Left lung (tissue), 10 donors: ENCODE measurements around the gene PLCD4. TPM values are rescaled to one million over a fixed set of nuclear protein-coding genes. Genes with fewer than 3 reads are reported as not detected.

Experiments used
- ATAC-seq: fragments of 200-7000 bp; cut with Tn5 transposase; one replicate; pipeline ENCODE4 v1.9.1; 2020; ENCODE audit warnings: moderate library complexity
- DNase-seq, 4 donors: peaks; one replicate each; pipeline ENCODE4 v3.0.0-alpha.2; 2013 to 2020
- H3K27ac ChIP-seq, 2 donors: fragments of 200-600 bp; sonication (generic) in 1 of 2; one replicate each; pipeline versions ENCODE4 v1.5.0 to v1.8.0; 2020 to 2021
- H3K27me3 ChIP-seq, 2 donors: fragments of 200-600 bp; sonication (generic) in 1 of 2; one replicate each; pipeline versions ENCODE4 v1.5.0 to v1.8.0; 2020 to 2021
- H3K36me3 ChIP-seq, 2 donors: fragments of 200-600 bp; sonication (generic) in 1 of 2; one replicate each; pipeline versions ENCODE4 v1.5.0 to v1.8.0; 2020 to 2021
- H3K4me1 ChIP-seq, 2 donors: fragments of 200-600 bp; one replicate each; pipeline ENCODE4 v1.8.0; 2021
- H3K4me3 ChIP-seq, 2 donors: fragments of 200-600 bp; sonication (generic) in 1 of 2; one replicate each; pipeline versions ENCODE4 v1.5.0 to v1.8.0; 2020 to 2021; ENCODE audit warnings: mild to moderate bottlenecking in 1 of 2
- H3K9me3 ChIP-seq, 2 donors: fragments of 200-600 bp; sonication (generic) in 1 of 2; one replicate each; pipeline versions ENCODE4 v1.5.0 to v1.8.0; 2020 to 2021
- CTCF ChIP-seq, 2 donors: fragments of 200-600 bp; sonication (generic) in 1 of 2; IDR thresholded peaks; one replicate each; pipeline versions ENCODE4 v1.5.0 to v1.8.0; 2021; ENCODE audit warnings: antibody characterized with exemption in 2 of 2
- intact Hi-C, 2 donors: fragments of 100-400 bp; cut with DNase I; formaldehyde crosslinking; loops; one replicate each; pipeline versions ENCODE4 v1.11.2 to v1.14.2; 2022
- polyA plus RNA-seq, 6 donors: library from polyadenylated mRNA; unstranded; fragments of 120-200 nt; gene quantifications; one replicate each; pipeline ENCODE4 v1.2.1, GENCODE V29; 2013; ENCODE audit not compliant: insufficient read length in 6 of 6
- total RNA-seq, 2 donors: library from RNA; stranded (reverse); fragmentation: NEBNext Ultra II Directional; extraction: Animal tissue kit (Norgen Biotek cat#: 25700); gene quantifications; one replicate each; pipeline ENCODE4 v1.2.1, GENCODE V29; 2021
- donor health status: DM: no; HTN: yes; CAD: no.
- donor health status: DM: no; HTN: no; CAD: no.

Gene PLCD4
- total and polyA plus RNA-seq, 8 donors, result 0.89 to 13.5 (median 10.5) TPM

DNA sequence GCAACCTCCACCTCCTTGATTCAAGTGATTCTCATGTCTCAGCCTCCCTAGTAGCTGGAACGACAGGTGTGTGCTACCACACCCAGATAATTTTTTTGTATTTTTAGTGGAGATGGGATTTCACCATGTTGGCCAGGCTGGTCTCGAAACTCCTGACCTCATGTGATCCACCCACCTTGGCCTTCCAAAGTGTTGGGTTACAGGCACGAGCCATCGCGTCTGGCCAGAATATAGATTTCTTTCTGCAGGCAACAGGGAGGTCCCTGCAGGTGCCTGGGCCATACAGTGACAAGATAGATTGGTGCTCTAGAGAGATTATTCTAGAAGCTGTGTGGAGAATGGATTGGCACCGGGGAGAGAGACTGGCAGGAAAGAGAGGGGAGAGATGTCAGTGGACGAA, 13.3 kb downstream of the PLCD4 start:
- Histone ChIP-seq H3K4me1 (peaks cover 3 to 4% of the 10 kb centered on the region in 2 donors), H3K27me3 (no peaks in the 10 kb centered on the region), H3K4me3 (no peak overlapping the region), H3K9me3 (no peaks in the 10 kb centered on the region), H3K36me3 (no peaks in the 10 kb centered on the region), H3K27ac (no peak overlapping the region)
- intact Hi-C loops, result no loop called here
- TF ChIP-seq CTCF (IDR thresholded peaks at IDR 0.05), result no peak
- DNase-seq, result no peak
- ATAC-seq, result no peak

DNA sequence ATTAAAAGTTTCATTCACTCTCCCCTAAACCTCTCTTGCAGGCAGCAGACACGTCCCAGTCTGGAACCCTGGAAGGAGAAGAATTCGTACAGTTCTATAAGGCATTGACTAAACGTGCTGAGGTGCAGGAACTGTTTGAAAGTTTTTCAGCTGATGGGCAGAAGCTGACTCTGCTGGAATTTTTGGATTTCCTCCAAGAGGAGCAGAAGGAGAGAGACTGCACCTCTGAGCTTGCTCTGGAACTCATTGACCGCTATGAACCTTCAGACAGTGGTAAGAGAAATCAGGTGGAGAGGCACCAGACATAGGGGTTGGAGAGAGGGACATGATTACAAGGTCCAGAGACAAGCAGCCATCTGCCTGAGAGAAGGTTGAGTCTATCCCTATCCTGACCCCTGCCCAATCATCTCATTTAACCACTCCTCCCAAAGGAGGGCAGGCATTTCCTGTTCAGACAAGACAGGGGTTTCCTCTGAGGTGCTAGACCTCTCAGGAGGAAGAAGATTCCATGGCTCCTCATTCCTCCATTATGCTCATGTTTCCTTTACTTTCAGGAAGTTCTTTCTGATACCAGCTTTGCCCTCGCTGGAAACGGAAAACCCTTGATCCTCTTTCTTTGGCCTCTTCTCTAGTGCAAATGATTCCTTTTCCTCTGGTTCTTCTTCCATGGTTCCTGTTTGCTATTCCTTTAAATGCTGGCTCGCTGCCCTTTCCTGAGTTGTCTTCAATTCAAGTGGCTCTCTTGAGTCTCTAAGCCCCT, 15.1 kb downstream of the PLCD4 start:
- Histone ChIP-seq H3K4me1 (peaks cover 3 to 4% of the 10 kb centered on the region in 2 donors), H3K4me3 (no peak overlapping the region), H3K27ac (peak overlapping the region in 1 of 2 donors; percentile 2), H3K9me3 (no peaks in the 10 kb centered on the region), H3K36me3 (no peaks in the 10 kb centered on the region), H3K27me3 (no peaks in the 10 kb centered on the region)
- intact Hi-C loops, result no loop called here
- DNase-seq (no peak), ATAC-seq (no peak)
- no peak for TF ChIP-seq CTCF (IDR thresholded peaks at IDR 0.05)

GRCh38 chr2:218623366-218623705, 15.6 kb downstream of the PLCD4 start:
- no peaks in the 10 kb centered on the region for H3K36me3 ChIP-seq
- peak overlapping the region in 1 of 2 donors; percentile 2 for H3K27ac ChIP-seq
- no peak overlapping the region for H3K4me3 ChIP-seq
- H3K27me3 ChIP-seq, result no peaks in the 10 kb centered on the region
- peaks cover 3 to 4% of the 10 kb centered on the region in 2 donors for H3K4me1 ChIP-seq
- no peaks in the 10 kb centered on the region for H3K9me3 ChIP-seq
- no peak for DNase-seq
- no peak for ATAC-seq
- no peak for TF ChIP-seq CTCF (IDR thresholded peaks at IDR 0.05)
- intact Hi-C loops, result no loop called here

DNA sequence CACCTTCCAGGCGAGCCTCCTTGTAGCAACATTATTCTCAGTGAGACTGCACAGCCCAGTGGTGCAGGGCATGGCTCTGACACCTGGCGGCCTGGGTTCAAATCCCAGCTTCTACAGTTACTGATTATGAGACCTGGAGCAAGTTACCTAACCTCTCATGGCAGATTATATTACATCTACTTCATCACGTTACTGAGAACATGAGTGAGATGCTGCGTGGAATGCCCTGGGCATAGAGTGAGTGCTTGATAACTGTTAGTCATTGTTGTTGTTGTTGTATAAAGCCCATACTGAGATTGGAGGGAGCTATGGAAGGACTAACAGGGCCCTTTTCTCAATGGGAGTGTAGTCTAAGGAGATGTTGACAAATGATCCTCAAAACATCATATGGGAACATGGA, 18.7 kb downstream of the PLCD4 start:
- H3K9me3 ChIP-seq, result no peaks in the 10 kb centered on the region
- no peak for TF ChIP-seq CTCF (IDR thresholded peaks at IDR 0.05)
- intact Hi-C loops, result no loop called here
- no peaks in the 10 kb centered on the region for H3K36me3 ChIP-seq
- DNase-seq (no peak), ATAC-seq (no peak)
- H3K27ac ChIP-seq, result no peak overlapping the region
- no peak overlapping the region for H3K4me3 ChIP-seq
- H3K4me1 ChIP-seq, result peaks cover 3 to 4% of the 10 kb centered on the region in 2 donors
- no peaks in the 10 kb centered on the region for H3K27me3 ChIP-seq

GRCh38 chr2:218627939-218628338, 20.2 kb downstream of the PLCD4 start:
- no peak overlapping the region for H3K4me3 ChIP-seq
- H3K9me3 ChIP-seq, result no peaks in the 10 kb centered on the region
- H3K4me1 ChIP-seq, result no peaks in the 10 kb centered on the region
- peaks cover 0 to 1% of the 10 kb centered on the region in 2 donors for H3K36me3 ChIP-seq
- no peaks in the 10 kb centered on the region for H3K27me3 ChIP-seq
- no peak for ATAC-seq
- no peak for TF ChIP-seq CTCF (IDR thresholded peaks at IDR 0.05)
- intact Hi-C loops, result no loop called here
- no peak for DNase-seq
- H3K27ac ChIP-seq, result no peak overlapping the region
